ENCODE data around the gene LIMCH1. TPM values are rescaled to one million over a fixed set of nuclear protein-coding genes. Genes with fewer than 3 reads are reported as not detected.

LIMCH1 gene
- total and polyA plus RNA-seq, 2 of the 8 experiments (the other 6 are each of a cell fraction or from before 2014, with no cell fraction given), result 2.7 to 3.0 TPM

DNA sequence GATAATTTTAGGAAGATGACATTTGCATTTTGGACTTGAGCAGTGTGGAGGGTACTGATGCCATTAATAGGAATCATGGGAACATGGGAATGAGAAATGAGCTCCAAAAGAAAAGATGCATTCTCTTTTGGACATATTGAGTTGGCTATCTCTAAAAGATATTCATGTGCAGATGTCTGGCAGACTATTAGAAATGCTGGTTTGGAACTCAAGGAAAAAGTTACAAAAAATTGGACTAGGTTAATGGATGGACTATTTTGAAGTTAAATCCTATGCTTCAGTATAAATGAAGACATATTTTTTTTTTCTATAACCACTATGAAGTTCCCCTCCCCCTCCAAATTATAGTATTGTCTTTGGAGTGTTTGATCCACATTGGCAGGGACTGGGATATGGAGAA lies 3.6 kb upstream of the LIMCH1 start:
- no peak overlapping the region for H3K23ac ChIP-seq (ENCODE audit: insufficient read length)
- H3K79me1 ChIP-seq (ENCODE audit: low read depth, low read length), result no peaks in the 10 kb centered on the region
- no peak overlapping the region for H3K56ac ChIP-seq (replicated peaks; ENCODE audit: insufficient read length, low read depth, low read length)
- H3K36me3 ChIP-seq (ENCODE audit: control insufficient read depth in 2 of 4, insufficient read depth in 4 of 4, low read length in 3 of 4), result no peaks in the 10 kb centered on the region
- no peak overlapping the region for H3K27ac ChIP-seq (ENCODE audit: low read depth, low read length)
- no peak overlapping the region for H3K4me2 ChIP-seq (ENCODE audit: insufficient read depth in 1 of 2, low read depth in 2 of 2, low read length in 2 of 2)
- no peak overlapping the region for H3K18ac ChIP-seq (ENCODE audit: extremely low read depth, low read length)
- no peak overlapping the region for H3K4ac ChIP-seq (replicated peaks; ENCODE audit: insufficient read length, low read depth, low read length)
- no peak overlapping the region for H2BK5ac ChIP-seq (ENCODE audit: low read depth, low read length)
- no peak overlapping the region for H4K8ac ChIP-seq (ENCODE audit: extremely low read depth, insufficient read depth, low read length)
- ChIA-PET POLR2A (ENCODE audit: partially characterized antibody) (no interaction called here), CTCF (ENCODE audit: partially characterized antibody) (interaction anchor here (1.1 kb wide), 1 partner anchor 9 kb away, joined by 4 read pairs; no protein-coding TSS in a partner anchor)
- no peak overlapping the region for H2BK15ac ChIP-seq (ENCODE audit: low read length)
- no peaks in the 10 kb centered on the region for H3K79me2 ChIP-seq (ENCODE audit: control insufficient read depth in 1 of 2, insufficient read depth in 2 of 2, low read length in 2 of 2)
- DNase-seq (ENCODE audit: low read depth in 1 of 2, low spot score in 2 of 2), result no peak
- no peak overlapping the region for H3K14ac ChIP-seq (ENCODE audit: insufficient read length)
- no peak overlapping the region for H2AFZ ChIP-seq (ENCODE audit: low read length)
- H2AK5ac ChIP-seq (ENCODE audit: low read depth, low read length), result no peak overlapping the region
- no peaks in the 10 kb centered on the region for H3K27me3 ChIP-seq (replicated peaks in 1 of 4; ENCODE audit: control insufficient read depth in 3 of 4, extremely low read depth in 1 of 4, insufficient read depth in 3 of 4, low read length in 3 of 4)
- peaks cover 2% of the 10 kb centered on the region; the same call in 1 of the 2 replicates for H3K23me2 ChIP-seq (ENCODE audit: low read depth, low read length)
- H2BK12ac ChIP-seq (ENCODE audit: low read depth, low read length), result no peak overlapping the region
- no peak overlapping the region for H4K91ac ChIP-seq (replicated peaks; ENCODE audit: insufficient read length, low read length)
- no peak for FAIRE-seq
- no peak for TF ChIP-seq CHD1 (IDR thresholded peaks at IDR 0.05; ENCODE audit: low read depth, low read length)
- no peak for TF ChIP-seq BRCA1 (IDR thresholded peaks at IDR 0.05; ENCODE audit: low read depth, low read length)
- TF ChIP-seq SIN3A (conservative IDR thresholded peaks at IDR 0.05 in 1 of 2, IDR thresholded peaks at IDR 0.05 in 1 of 2; ENCODE audit: low read depth in 1 of 2, low read length in 2 of 2), result no peak
- TF ChIP-seq, protein P1, sequence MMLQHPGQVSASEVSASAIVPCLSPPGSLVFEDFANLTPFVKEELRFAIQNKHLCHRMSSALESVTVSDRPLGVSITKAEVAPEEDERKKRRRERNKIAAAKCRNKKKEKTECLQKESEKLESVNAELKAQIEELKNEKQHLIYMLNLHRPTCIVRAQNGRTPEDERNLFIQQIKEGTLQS (IDR thresholded peaks at IDR 0.05; ENCODE audit: insufficient read depth, low read depth, low read length), result no peak
- TF ChIP-seq SP4 (IDR thresholded peaks at IDR 0.05; ENCODE audit: low read length), result no peak
- TF ChIP-seq SRF (IDR thresholded peaks at IDR 0.05; ENCODE audit: low read depth, low read length), result no peak
- no peak for TF ChIP-seq EGR1 (IDR thresholded peaks at IDR 0.05; ENCODE audit: borderline replicate concordance, low read depth, low read length)
- TF ChIP-seq BACH1 (IDR thresholded peaks at IDR 0.05; ENCODE audit: low read length), result no peak
- no peak for TF ChIP-seq TBP (IDR thresholded peaks at IDR 0.05; ENCODE audit: low read depth, low read length)
- TF ChIP-seq RFX5 (IDR thresholded peaks at IDR 0.05; ENCODE audit: borderline replicate concordance, low read depth, low read length), result no peak
- no peak for TF ChIP-seq KDM5A (IDR thresholded peaks at IDR 0.05; ENCODE audit: low read length)
- TF ChIP-seq TCF12 (IDR thresholded peaks at IDR 0.05; ENCODE audit: low read depth, low read length), result no peak
- no peak for TF ChIP-seq YY1 (IDR thresholded peaks at IDR 0.05; ENCODE audit: low read depth, low read length)
- no peak for TF ChIP-seq RAD21 (IDR thresholded peaks at IDR 0.05 in 1 of 2, conservative IDR thresholded peaks at IDR 0.05 in 1 of 2; ENCODE audit: low read depth in 2 of 2, low read length in 2 of 2)
- H4K20me1 ChIP-seq (replicated peaks in 1 of 2; ENCODE audit: control insufficient read depth in 1 of 2, insufficient read depth in 2 of 2, low read length in 2 of 2), result no peaks in the 10 kb centered on the region
- H2BK120ac ChIP-seq (replicated peaks; ENCODE audit: low read depth, low read length), result no peak overlapping the region
- H2BK20ac ChIP-seq (ENCODE audit: low read length), result no peak overlapping the region
- H3K9ac ChIP-seq (replicated peaks in 1 of 4; ENCODE audit: extremely low read depth in 1 of 4, low read depth in 3 of 4, low read length in 3 of 4), result no peak overlapping the region
- H3K4me1 ChIP-seq (replicated peaks in 1 of 4; ENCODE audit: control insufficient read depth in 3 of 4, insufficient read depth in 4 of 4, low read length in 3 of 4), result peaks cover 0 to 3% (median 0%) of the 10 kb centered on the region in 4 experiments; a peak in 1 of 7 replicates
- no peaks in the 10 kb centered on the region for H3K9me3 ChIP-seq (ENCODE audit: insufficient read depth in 2 of 2, low read depth in 1 of 2, low read length in 1 of 2)
- H4K5ac ChIP-seq (ENCODE audit: insufficient read length, low read depth, low read length), result no peak overlapping the region
- H3K4me3 ChIP-seq (ENCODE audit: extremely low read depth in 1 of 4, insufficient read depth in 2 of 4, low read depth in 3 of 4, low read length in 4 of 4), result no peak overlapping the region
